Thyroid gland (tissue), 4 donors: Measurements from ENCODE around the gene KRT74. TPM values are rescaled to one million over a fixed set of nuclear protein-coding genes. Genes with fewer than 3 reads are reported as not detected.

Source experiments
- DNase-seq, 2 donors: peaks; one replicate each; pipeline ENCODE4 v3.0.0-alpha.2; 2019
- H3K27ac ChIP-seq, 3 donors: fragments of 200-600 bp; sonication (generic); 1 replicate in 2 of 3; 2 replicates in 1 of 3; pipeline ENCODE4 v1.5.1; 2016 to 2019; ENCODE audit warnings: mild to moderate bottlenecking in 1 of 3, moderate library complexity in 1 of 3
- H3K27me3 ChIP-seq: fragments of 200-600 bp; sonication (generic); one replicate; pipeline ENCODE4 v1.5.1; 2019
- H3K36me3 ChIP-seq, 2 donors: fragments of 200-600 bp; sonication (generic); one replicate each; pipeline ENCODE4 v1.5.1; 2016 to 2019
- H3K4me1 ChIP-seq, 2 donors: fragments of 200-600 bp; sonication (generic); one replicate each; pipeline ENCODE4 v1.5.1; 2017 to 2019
- H3K4me3 ChIP-seq, 3 donors: fragments of 200-600 bp; sonication (generic); replicated peaks in 1 of 3; 1 replicate in 2 of 3; 2 replicates in 1 of 3; pipeline ENCODE4 v1.5.1; 2016; ENCODE audit warnings: mild to moderate bottlenecking in 1 of 3
- H3K9me3 ChIP-seq: fragments of 200-600 bp; sonication (generic); one replicate; pipeline ENCODE4 v1.5.1; 2017
- CTCF ChIP-seq, 6 experiments: fragments of 200-600 bp in 3 of 6; fragments of 450-650 bp in 3 of 6; sonication (generic) in 3 of 6; IDR thresholded peaks; one replicate each; pipeline ENCODE4 v1.5.1; 2016 to 2019; ENCODE audit warnings: antibody characterized with exemption in 6 of 6, mild to moderate bottlenecking in 2 of 6, inconsistent platforms in 1 of 6, moderate library complexity in 1 of 6
- POLR2A ChIP-seq, 2 donors: fragments of 450-650 bp; IDR thresholded peaks; one replicate each; pipeline ENCODE4 v1.6.1; 2017; ENCODE audit warnings: antibody characterized with exemption in 2 of 2, mild to moderate bottlenecking in 2 of 2, moderate library complexity in 1 of 2
- WGBS, 2 donors: methylation state at CpG; one replicate each; pipeline ENCODE4 v1.1.5; 2017; 5-methylcytosine and 5-hydroxymethylcytosine counted together
- intact Hi-C: fragments of 100-400 bp; cut with DNase I; formaldehyde crosslinking; loops from one replicate; pipeline ENCODE4 v1.15.1; 2023
- total RNA-seq, 4 donors: library from RNA; depleted of rRNA; stranded (reverse); fragments of >200 nt; gene quantifications; one replicate each; pipeline ENCODE4 v1.2.3, GENCODE V29; 2016

KRT74 gene
- total RNA-seq: not detected

GRCh38 chr12:52573743-52574142 is at the start of gene KRT74:
KRT74 (minus strand) TSS chr12:52573843; CDS start chr12:52573777, 66 bp downstream.
- Histone ChIP-seq H3K27me3 (no peaks in the 10 kb centered on the region), H3K27ac (no peak within 1 kb of the TSS), H3K36me3 (no peaks in the 10 kb centered on the region), H3K4me1 (no peaks in the 10 kb centered on the region), H3K4me3 (no peak within 1 kb of the TSS), H3K9me3 (no peaks in the 10 kb centered on the region)
- 83 to 98% methylated on average over 2 to 3 of the region's 3 CpGs for WGBS, 2 donors
- TF ChIP-seq CTCF (IDR thresholded peaks at IDR 0.05) (no peak), POLR2A (IDR thresholded peaks at IDR 0.05) (no peak)
- no peak for DNase-seq
- intact Hi-C loops: no loop called here

GRCh38 chr12:52622349-52622748 is 48.7 kb upstream of the KRT74 start:
- intact Hi-C loops: no loop called here
- Histone ChIP-seq H3K4me3 (no peak overlapping the region), H3K9me3 (no peaks in the 10 kb centered on the region), H3K27me3 (no peaks in the 10 kb centered on the region), H3K4me1 (no peaks in the 10 kb centered on the region), H3K36me3 (no peaks in the 10 kb centered on the region), H3K27ac (no peak overlapping the region)
- no peak for DNase-seq
- TF ChIP-seq CTCF (IDR thresholded peaks at IDR 0.05) (no peak), POLR2A (IDR thresholded peaks at IDR 0.05) (no peak)
- 77 to 86% methylated on average over 5 of the region's 5 CpGs for WGBS, 2 donors

- Histone ChIP-seq H3K9me3 (no peaks in the 10 kb centered on the region), H3K4me1 (no peaks in the 10 kb centered on the region), H3K27me3 (no peaks in the 10 kb centered on the region), H3K4me3 (no peak overlapping the region), H3K27ac (no peak overlapping the region), H3K36me3 (no peaks in the 10 kb centered on the region)
- intact Hi-C loops: no loop called here
- TF ChIP-seq POLR2A (IDR thresholded peaks at IDR 0.05): no peak
- TF ChIP-seq CTCF (IDR thresholded peaks at IDR 0.05): no peak
- WGBS, 2 donors: 81 to 89% methylated on average over 2 of the region's 2 CpGs
- DNase-seq: no peak
Observed at GRCh38 chr12:52618866-52619265, 45.2 kb upstream of the KRT74 start.

GRCh38 chr12:52618216-52618615 is 44.6 kb upstream of the KRT74 start, which contains the start of gene KRT73:
KRT73 (minus strand) TSS chr12:52618559; CDS start chr12:52618524, 35 bp downstream.
- DNase-seq: no peak
- no peaks in the 10 kb centered on the region for H3K27me3 ChIP-seq
- H3K9me3 ChIP-seq: no peaks in the 10 kb centered on the region
- no peak within 1 kb of the TSS for H3K4me3 ChIP-seq
- no peak for TF ChIP-seq POLR2A (IDR thresholded peaks at IDR 0.05)
- intact Hi-C loops: no loop called here
- WGBS, 2 donors: 86 to 100% methylated on average over 11 to 14 of the region's 14 CpGs
- H3K36me3 ChIP-seq: no peaks in the 10 kb centered on the region
- no peaks in the 10 kb centered on the region for H3K4me1 ChIP-seq
- H3K27ac ChIP-seq: no peak within 1 kb of the TSS

GRCh38 chr12:52617403-52617785 is 43.8 kb upstream of the KRT74 start:
- TF ChIP-seq CTCF (IDR thresholded peaks at IDR 0.05): no peak
- TF ChIP-seq POLR2A (IDR thresholded peaks at IDR 0.05): no peak
- Histone ChIP-seq H3K9me3 (no peaks in the 10 kb centered on the region), H3K27me3 (no peaks in the 10 kb centered on the region), H3K27ac (no peak overlapping the region), H3K36me3 (no peaks in the 10 kb centered on the region), H3K4me1 (no peaks in the 10 kb centered on the region), H3K4me3 (no peak overlapping the region)
- WGBS, 2 donors: 82 to 85% methylated on average over 7 of the region's 7 CpGs
- no peak for DNase-seq
- intact Hi-C loops: no loop called here
